Pancreas (tissue), 10 donors: ENCODE data around the gene WNT6. TPM values are rescaled to one million over a fixed set of nuclear protein-coding genes. Genes with fewer than 3 reads are reported as not detected.
A peak's percentile ranks its signal among the peaks of the same experiment; 100 is the strongest.

ENCODE experiments used
- ATAC-seq, 4 donors: fragments of 200-7000 bp; cut with Tn5 transposase; one replicate each; pipeline versions ENCODE4 v1.8.0 to v1.9.1; 2020; ENCODE audit warnings: mild to moderate bottlenecking in 4 of 4, moderate library complexity in 4 of 4
- DNase-seq, 6 donors: peaks; one replicate each; pipeline ENCODE4 v3.0.0-alpha.2; 2020
- FAIRE-seq: peaks from 2 replicates; lab custom pipeline; 2012; peaks lifted over from hg19 to GRCh38; lab: Jason Lieb, UNC
- H3K27ac ChIP-seq, 4 donors: fragments of 200-600 bp; sonication (generic); 1 replicate in 3 of 4; 2 replicates in 1 of 4; pipeline versions ENCODE4 v1.5.0 to v1.8.0; 2020
- H3K27me3 ChIP-seq, 4 donors: fragments of 200-600 bp; one replicate each; pipeline ENCODE4 v1.8.0; 2021
- H3K36me3 ChIP-seq, 3 donors: fragments of 200-600 bp; sonication (generic) in 1 of 3; one replicate each; pipeline versions ENCODE4 v1.5.0 to v1.8.0; 2020 to 2021
- H3K4me1 ChIP-seq, 3 donors: fragments of 200-600 bp; one replicate each; pipeline ENCODE4 v1.8.0; 2021
- H3K4me3 ChIP-seq, 4 donors: fragments of 200-600 bp; sonication (generic) in 2 of 4; one replicate each; pipeline versions ENCODE4 v1.5.0 to v1.8.0; 2020 to 2021
- H3K9me3 ChIP-seq, 4 donors: fragments of 200-600 bp; one replicate each; pipeline ENCODE4 v1.8.0; 2021
- WGBS, 2 donors: extraction: QIAGEN DNeasy Blood & Tissue Kit; methylation state at CpG; one replicate each; pipeline ENCODE4 v1.1.7; 2013; 5-methylcytosine and 5-hydroxymethylcytosine counted together
- intact Hi-C, 3 donors: fragments of 100-400 bp; cut with DNase I; formaldehyde crosslinking; loops; one replicate each; pipeline versions ENCODE4 v1.11.1 to v1.14.2; 2022
- polyA plus RNA-seq, 2 donors: library from polyadenylated mRNA; stranded (reverse); fragments of 200-250 nt; gene quantifications; one replicate each; pipeline ENCODE4 v1.2.3, GENCODE V29; 2013
- total RNA-seq, 6 donors: library from RNA; stranded (reverse); fragmentation: NEBNext Ultra II Directional in 4 of 6; extraction: Animal tissue kit (Norgen Biotek cat#: 25700) in 4 of 6; gene quantifications; one replicate each; pipeline versions ENCODE4 v1.2.1 to v1.2.4, GENCODE V29; 2021 to 2023
- TF ChIP-seq, protein P1 (sequence below), 4 donors: fragments of 200-600 bp; sonication (generic) in 3 of 4; IDR thresholded peaks; one replicate each; pipeline versions ENCODE4 v1.5.0 to v1.8.0; 2021; ENCODE audit warnings: antibody characterized with exemption in 4 of 4
- donor health status: healthy with polysubstance abuse.
- donor health status: DM: no; HTN: no; CAD: no; lungs with moderate emphysema.
- donor health status: DM: no; HTN: no; CAD: no.
- donor health status: control.
- donor health status: control.
- donor health status: Bipolar disorder and iron deficiency.
- donor health status: DM: yes; HTN: yes; CAD: no.
- donor health status: DM: no; HTN: no; CAD: no.
- donor health status: DM: no; HTN: no; CAD: no.
- donor health status: DM: yes; HTN: yes; CAD: no.

WNT6 gene
- total and polyA plus RNA-seq, 8 donors: 0.09 to 1.2 (median 0.32) TPM; not detected in 1

- 60 to 72% methylated on average over 3 of the region's 3 CpGs for WGBS, 2 donors
- H3K27me3 ChIP-seq: peaks cover 0 to 10% (median 0%) of the 10 kb centered on the region in 4 donors
- DNase-seq: peak in 1 of 6 donors; percentile 4
- no peaks in the 10 kb centered on the region for H3K36me3 ChIP-seq
- H3K27ac ChIP-seq: no peak overlapping the region
- H3K4me3 ChIP-seq: no peak overlapping the region
- intact Hi-C loops: no loop called here
- no peak for ATAC-seq
- TF ChIP-seq, protein P1, sequence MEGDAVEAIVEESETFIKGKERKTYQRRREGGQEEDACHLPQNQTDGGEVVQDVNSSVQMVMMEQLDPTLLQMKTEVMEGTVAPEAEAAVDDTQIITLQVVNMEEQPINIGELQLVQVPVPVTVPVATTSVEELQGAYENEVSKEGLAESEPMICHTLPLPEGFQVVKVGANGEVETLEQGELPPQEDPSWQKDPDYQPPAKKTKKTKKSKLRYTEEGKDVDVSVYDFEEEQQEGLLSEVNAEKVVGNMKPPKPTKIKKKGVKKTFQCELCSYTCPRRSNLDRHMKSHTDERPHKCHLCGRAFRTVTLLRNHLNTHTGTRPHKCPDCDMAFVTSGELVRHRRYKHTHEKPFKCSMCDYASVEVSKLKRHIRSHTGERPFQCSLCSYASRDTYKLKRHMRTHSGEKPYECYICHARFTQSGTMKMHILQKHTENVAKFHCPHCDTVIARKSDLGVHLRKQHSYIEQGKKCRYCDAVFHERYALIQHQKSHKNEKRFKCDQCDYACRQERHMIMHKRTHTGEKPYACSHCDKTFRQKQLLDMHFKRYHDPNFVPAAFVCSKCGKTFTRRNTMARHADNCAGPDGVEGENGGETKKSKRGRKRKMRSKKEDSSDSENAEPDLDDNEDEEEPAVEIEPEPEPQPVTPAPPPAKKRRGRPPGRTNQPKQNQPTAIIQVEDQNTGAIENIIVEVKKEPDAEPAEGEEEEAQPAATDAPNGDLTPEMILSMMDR (IDR thresholded peaks at IDR 0.05): no peak
- no peak for FAIRE-seq
- H3K4me1 ChIP-seq: peaks cover 0 to 2% (median 0%) of the 10 kb centered on the region in 3 donors
- no peaks in the 10 kb centered on the region for H3K9me3 ChIP-seq
Measured at GRCh38 chr2:218863021-218863520, 3.5 kb downstream of the WNT6 start.

DNA sequence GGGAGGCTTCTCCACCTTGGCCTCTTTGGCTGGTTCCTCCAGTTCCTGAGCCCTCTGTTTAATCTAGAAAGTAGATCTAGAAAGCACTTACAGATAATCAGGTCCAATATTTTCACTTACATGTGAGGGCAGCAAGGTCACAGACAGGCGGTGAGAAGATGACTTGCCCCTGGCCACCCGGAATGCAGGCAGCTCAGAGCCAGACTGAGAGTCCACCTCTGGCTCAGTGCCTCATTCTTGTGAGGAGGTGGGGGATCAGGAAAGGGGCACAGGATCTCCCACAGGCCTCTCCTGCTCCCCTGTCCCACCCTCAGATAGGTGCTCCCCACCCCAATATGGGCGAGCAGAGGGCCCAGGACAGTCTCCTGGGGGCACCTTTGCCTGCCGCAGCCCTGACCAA is 5.8 kb downstream of the WNT6 start:
- WGBS, 2 donors: 67 to 69% methylated on average over 4 of the region's 4 CpGs
- TF ChIP-seq, protein P1 (IDR thresholded peaks at IDR 0.05): no peak
- Histone ChIP-seq H3K36me3 (no peaks in the 10 kb centered on the region), H3K27ac (no peak overlapping the region), H3K27me3 (no peaks in the 10 kb centered on the region), H3K9me3 (no peaks in the 10 kb centered on the region), H3K4me3 (no peak overlapping the region), H3K4me1 (no peaks in the 10 kb centered on the region)
- ATAC-seq (no peak), DNase-seq (peak in 1 of 6 donors; percentile 24), FAIRE-seq (no peak)
- intact Hi-C loops: no loop called here

DNA sequence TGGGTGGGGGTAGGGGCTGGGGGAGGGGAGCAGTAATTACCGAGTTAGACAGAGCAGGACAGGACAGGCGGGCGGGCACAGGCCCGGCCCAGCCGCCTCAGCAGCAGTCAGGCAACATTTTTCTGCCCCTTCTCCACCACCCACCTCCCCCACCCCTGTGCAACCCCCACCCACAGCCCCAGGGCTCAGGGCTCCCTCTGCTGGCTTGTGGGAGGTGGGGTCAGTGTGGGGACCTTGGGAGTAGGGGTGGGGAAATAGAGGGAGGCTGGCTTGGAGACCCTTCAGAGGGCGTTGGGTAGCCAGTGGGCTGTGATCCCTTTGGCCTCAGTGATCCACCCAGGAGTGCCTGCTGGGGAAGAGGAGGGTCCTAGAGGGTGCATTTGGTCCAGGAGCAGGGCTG is 6.4 kb downstream of the WNT6 start:
- Histone ChIP-seq H3K4me3 (no peak overlapping the region), H3K36me3 (no peaks in the 10 kb centered on the region), H3K9me3 (no peaks in the 10 kb centered on the region), H3K27me3 (peaks cover 0 to 4% (median 1%) of the 10 kb centered on the region in 4 donors), H3K4me1 (peaks cover 0 to under 1% (median 0%) of the 10 kb centered on the region in 3 donors), H3K27ac (no peak overlapping the region)
- DNase-seq (peak in 1 of 6 donors; percentile 24), FAIRE-seq (no peak), ATAC-seq (no peak)
- intact Hi-C loops: no loop called here
- WGBS, 2 donors: 69 to 75% methylated on average over 1 to 6 of the region's 6 CpGs
- TF ChIP-seq, protein P1 (IDR thresholded peaks at IDR 0.05): no peak

- FAIRE-seq: no peak
- intact Hi-C loops: no loop called here
- Histone ChIP-seq H3K9me3 (no peaks in the 10 kb centered on the region), H3K27me3 (peaks cover 0 to 19% (median 4%) of the 10 kb centered on the region in 4 donors), H3K4me3 (no peak overlapping the region), H3K36me3 (no peaks in the 10 kb centered on the region), H3K4me1 (peaks cover 0 to 6% (median 0%) of the 10 kb centered on the region in 3 donors), H3K27ac (no peak overlapping the region)
- no peak for DNase-seq
- ATAC-seq: peak in 1 of 4 donors; percentile 42
- WGBS, 2 donors: 38 to 57% methylated on average over 6 of the region's 6 CpGs
- TF ChIP-seq, protein P1 (IDR thresholded peaks at IDR 0.05): no peak
Measured at GRCh38 chr2:218867900-218868299, 8.3 kb downstream of the WNT6 start.

DNA sequence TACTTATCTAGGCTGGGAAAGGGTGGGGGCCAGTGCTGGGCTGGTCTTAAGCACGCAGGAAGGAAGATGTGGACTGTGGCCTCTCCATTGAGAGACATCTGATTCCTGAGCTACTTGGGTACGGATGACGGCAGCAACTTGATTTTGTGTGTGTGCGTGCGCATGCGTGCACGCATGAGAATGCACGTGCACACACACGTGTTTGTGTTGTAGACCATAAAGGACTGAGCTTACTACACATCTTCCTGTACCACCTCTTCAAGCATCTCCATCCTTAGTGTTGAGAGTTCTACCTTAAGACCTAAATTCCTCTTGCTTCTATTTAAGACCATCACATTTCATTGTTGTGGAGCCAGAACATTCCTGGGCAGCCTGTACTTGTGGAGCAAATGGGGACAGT is 9.5 kb downstream of the WNT6 start:
- intact Hi-C loops: no loop called here
- H3K4me1 ChIP-seq: peaks cover 0 to 6% (median 0%) of the 10 kb centered on the region in 3 donors
- TF ChIP-seq, protein P1 (IDR thresholded peaks at IDR 0.05): no peak
- FAIRE-seq (no peak), ATAC-seq (no peak), DNase-seq (peak in 1 of 6 donors; percentile 8)
- H3K9me3 ChIP-seq: no peaks in the 10 kb centered on the region
- no peak overlapping the region for H3K4me3 ChIP-seq
- no peak overlapping the region for H3K27ac ChIP-seq
- no peaks in the 10 kb centered on the region for H3K36me3 ChIP-seq
- H3K27me3 ChIP-seq: peaks cover 0 to 28% (median 4%) of the 10 kb centered on the region in 4 donors
- WGBS, 2 donors: 80 to 82% methylated on average over 9 of the region's 9 CpGs
